Measurements from ENCODE around the gene DLG4.

Gene DLG4

GRCh38 chr17:7219229-7219811 lies 316 bp downstream of the DLG4 start:
- peak overlapping the region; percentile 91 for H3K27ac ChIP-seq (ENCODE audit: low read depth, low read length)
- H3K27me3 ChIP-seq (ENCODE audit: control insufficient read depth, insufficient read depth, low read length), result no peaks in the 10 kb centered on the region
- H3K4me1 ChIP-seq (ENCODE audit: control insufficient read depth, insufficient read depth, low read length), result peaks cover 44% of the 10 kb centered on the region
- peak overlapping the region; percentile 92 for H3K9ac ChIP-seq (ENCODE audit: low read length)
- H3K9me3 ChIP-seq (ENCODE audit: control insufficient read depth, insufficient read depth, low read depth, low read length), result no peaks in the 10 kb centered on the region
- peak overlapping the region; percentile 90 for H3K4me3 ChIP-seq (ENCODE audit: low read depth, low read length)
- H3K36me3 ChIP-seq (ENCODE audit: control insufficient read depth, insufficient read depth, low read length), result peaks cover 35% of the 10 kb centered on the region

GRCh38 chr17:7218758-7219157 lies 878 bp downstream of the DLG4 start:
- no peaks in the 10 kb centered on the region for H3K9me3 ChIP-seq (ENCODE audit: control insufficient read depth, insufficient read depth, low read depth, low read length)
- no peak overlapping the region for H3K27ac ChIP-seq (ENCODE audit: low read depth, low read length)
- H3K4me1 ChIP-seq (ENCODE audit: control insufficient read depth, insufficient read depth, low read length), result peaks cover 44% of the 10 kb centered on the region
- H3K36me3 ChIP-seq (ENCODE audit: control insufficient read depth, insufficient read depth, low read length), result peaks cover 29% of the 10 kb centered on the region
- H3K9ac ChIP-seq (ENCODE audit: low read length), result no peak overlapping the region
- H3K27me3 ChIP-seq (ENCODE audit: control insufficient read depth, insufficient read depth, low read length), result no peaks in the 10 kb centered on the region
- no peak overlapping the region for H3K4me3 ChIP-seq (ENCODE audit: low read depth, low read length)

- peaks cover 47% of the 10 kb centered on the region for H3K4me1 ChIP-seq (ENCODE audit: control insufficient read depth, insufficient read depth, low read length)
- H3K27ac ChIP-seq (ENCODE audit: low read depth, low read length), result no peak overlapping the region
- H3K36me3 ChIP-seq (ENCODE audit: control insufficient read depth, insufficient read depth, low read length), result peaks cover 23% of the 10 kb centered on the region
- no peaks in the 10 kb centered on the region for H3K27me3 ChIP-seq (ENCODE audit: control insufficient read depth, insufficient read depth, low read length)
- H3K9me3 ChIP-seq (ENCODE audit: control insufficient read depth, insufficient read depth, low read depth, low read length), result no peaks in the 10 kb centered on the region
- peak overlapping the region; percentile 54 for H3K4me3 ChIP-seq (ENCODE audit: low read depth, low read length)
- H3K9ac ChIP-seq (ENCODE audit: low read length), result no peak overlapping the region
Observed at GRCh38 chr17:7218166-7218565, 1.5 kb downstream of the DLG4 start.

- Histone ChIP-seq H3K27ac (ENCODE audit: low read depth, low read length) (no peak overlapping the region), H3K9me3 (ENCODE audit: control insufficient read depth, insufficient read depth, low read depth, low read length) (no peaks in the 10 kb centered on the region), H3K4me3 (ENCODE audit: low read depth, low read length) (peak overlapping the region; percentile 54), H3K4me1 (ENCODE audit: control insufficient read depth, insufficient read depth, low read length) (peaks cover 48% of the 10 kb centered on the region), H3K9ac (ENCODE audit: low read length) (peak overlapping the region; percentile 38), H3K36me3 (ENCODE audit: control insufficient read depth, insufficient read depth, low read length) (peaks cover 15% of the 10 kb centered on the region), H3K27me3 (ENCODE audit: control insufficient read depth, insufficient read depth, low read length) (no peaks in the 10 kb centered on the region)
Observed at GRCh38 chr17:7217113-7217987, 2.3 kb downstream of the DLG4 start.

GRCh38 chr17:7216242-7217112 lies 3.2 kb downstream of the DLG4 start:
- Histone ChIP-seq H3K4me3 (ENCODE audit: low read depth, low read length) (peak overlapping the region; percentile 52), H3K36me3 (ENCODE audit: control insufficient read depth, insufficient read depth, low read length) (peaks cover 6% of the 10 kb centered on the region), H3K4me1 (ENCODE audit: control insufficient read depth, insufficient read depth, low read length) (peaks cover 54% of the 10 kb centered on the region), H3K27ac (ENCODE audit: low read depth, low read length) (no peak overlapping the region), H3K9me3 (ENCODE audit: control insufficient read depth, insufficient read depth, low read depth, low read length) (no peaks in the 10 kb centered on the region), H3K27me3 (ENCODE audit: control insufficient read depth, insufficient read depth, low read length) (no peaks in the 10 kb centered on the region), H3K9ac (ENCODE audit: low read length) (peak overlapping the region; percentile 18)

GRCh38 chr17:7215652-7216180 lies 3.9 kb downstream of the DLG4 start:
- peak overlapping the region; percentile 28; the same call in 1 of the 2 replicates for H3K27ac ChIP-seq (ENCODE audit: low read depth, low read length)
- peaks cover 52% of the 10 kb centered on the region for H3K4me1 ChIP-seq (ENCODE audit: control insufficient read depth, insufficient read depth, low read length)
- H3K36me3 ChIP-seq (ENCODE audit: control insufficient read depth, insufficient read depth, low read length), result no peaks in the 10 kb centered on the region
- H3K9me3 ChIP-seq (ENCODE audit: control insufficient read depth, insufficient read depth, low read depth, low read length), result no peaks in the 10 kb centered on the region
- H3K9ac ChIP-seq (ENCODE audit: low read length), result peak overlapping the region; percentile 59
- no peaks in the 10 kb centered on the region for H3K27me3 ChIP-seq (ENCODE audit: control insufficient read depth, insufficient read depth, low read length)
- H3K4me3 ChIP-seq (ENCODE audit: low read depth, low read length), result peak overlapping the region; percentile 69

- Histone ChIP-seq H3K9ac (ENCODE audit: low read length) (peak overlapping the region; percentile 59), H3K27ac (ENCODE audit: low read depth, low read length) (peak overlapping the region; percentile 28; the same call in 1 of the 2 replicates), H3K9me3 (ENCODE audit: control insufficient read depth, insufficient read depth, low read depth, low read length) (no peaks in the 10 kb centered on the region), H3K36me3 (ENCODE audit: control insufficient read depth, insufficient read depth, low read length) (no peaks in the 10 kb centered on the region), H3K4me3 (ENCODE audit: low read depth, low read length) (peak overlapping the region; percentile 69), H3K27me3 (ENCODE audit: control insufficient read depth, insufficient read depth, low read length) (no peaks in the 10 kb centered on the region), H3K4me1 (ENCODE audit: control insufficient read depth, insufficient read depth, low read length) (peaks cover 54% of the 10 kb centered on the region)
Observed at GRCh38 chr17:7215136-7215638, 4.4 kb downstream of the DLG4 start.

- Histone ChIP-seq H3K36me3 (ENCODE audit: control insufficient read depth, insufficient read depth, low read length) (no peaks in the 10 kb centered on the region), H3K9me3 (ENCODE audit: control insufficient read depth, insufficient read depth, low read depth, low read length) (no peaks in the 10 kb centered on the region), H3K27me3 (ENCODE audit: control insufficient read depth, insufficient read depth, low read length) (no peaks in the 10 kb centered on the region), H3K9ac (ENCODE audit: low read length) (peak overlapping the region; percentile 69), H3K27ac (ENCODE audit: low read depth, low read length) (peak overlapping the region; percentile 77), H3K4me1 (ENCODE audit: control insufficient read depth, insufficient read depth, low read length) (peaks cover 53% of the 10 kb centered on the region), H3K4me3 (ENCODE audit: low read depth, low read length) (peak overlapping the region; percentile 69)
Observed at GRCh38 chr17:7214300-7215135, 5.1 kb downstream of the DLG4 start.

GRCh38 chr17:7213895-7214299 lies 5.7 kb downstream of the DLG4 start:
- peak overlapping the region; percentile 52 for H3K9ac ChIP-seq (ENCODE audit: low read length)
- peak overlapping the region; percentile 61 for H3K4me3 ChIP-seq (ENCODE audit: low read depth, low read length)
- no peaks in the 10 kb centered on the region for H3K27me3 ChIP-seq (ENCODE audit: control insufficient read depth, insufficient read depth, low read length)
- peaks cover 52% of the 10 kb centered on the region for H3K4me1 ChIP-seq (ENCODE audit: control insufficient read depth, insufficient read depth, low read length)
- H3K27ac ChIP-seq (ENCODE audit: low read depth, low read length), result peak overlapping the region; percentile 77; the same call in 1 of the 2 replicates
- H3K36me3 ChIP-seq (ENCODE audit: control insufficient read depth, insufficient read depth, low read length), result no peaks in the 10 kb centered on the region
- no peaks in the 10 kb centered on the region for H3K9me3 ChIP-seq (ENCODE audit: control insufficient read depth, insufficient read depth, low read depth, low read length)
